ENCODE results near the gene SKAP1.
"Not testable (repeated sequence)": the region's sequence is repeated elsewhere in the genome, so short reads cannot be mapped to it uniquely, and the experiment has no call there.

SKAP1 gene

GRCh38 chr17:48412841-48413240 lies 17.2 kb downstream of the SKAP1 start:
- DNase-seq = no peak

GRCh38 chr17:48410821-48411220 lies 19.2 kb downstream of the SKAP1 start:
- not testable (repeated sequence) for DNase-seq

- no peak for DNase-seq
These were observed 20.4 kb downstream of the SKAP1 start for GRCh38 chr17:48409607-48410006.

- no peak for DNase-seq
These were observed 23.0 kb downstream of the SKAP1 start for GRCh38 chr17:48406936-48407567.

GRCh38 chr17:48394821-48395220 lies 35.2 kb downstream of the SKAP1 start:
- no peak for DNase-seq

GRCh38 chr17:48393283-48393682 lies 36.7 kb downstream of the SKAP1 start:
- no peak for DNase-seq

- DNase-seq = no peak
These were observed 37.2 kb downstream of the SKAP1 start for GRCh38 chr17:48392857-48393256.

GRCh38 chr17:48391444-48391843 lies 38.6 kb downstream of the SKAP1 start:
- DNase-seq = no peak

GRCh38 chr17:48389903-48390302 lies 40.1 kb downstream of the SKAP1 start:
- DNase-seq = no peak

- no peak for DNase-seq
These were observed 40.9 kb downstream of the SKAP1 start for GRCh38 chr17:48388955-48389743.

- DNase-seq = no peak
These were observed 43.2 kb downstream of the SKAP1 start for GRCh38 chr17:48386826-48387225.

- DNase-seq = no peak
These were observed 44.7 kb downstream of the SKAP1 start for GRCh38 chr17:48385319-48385718.

- DNase-seq = no peak
These were observed 45.9 kb downstream of the SKAP1 start for GRCh38 chr17:48384164-48384563.

- DNase-seq = no peak
These were observed 47.0 kb downstream of the SKAP1 start for GRCh38 chr17:48382989-48383388.

GRCh38 chr17:48378708-48379392 lies 51.2 kb downstream of the SKAP1 start:
- no peak for DNase-seq

GRCh38 chr17:48378238-48378637 lies 51.8 kb downstream of the SKAP1 start:
- DNase-seq = no peak

GRCh38 chr17:48376682-48377325 lies 53.2 kb downstream of the SKAP1 start:
- DNase-seq = no peak

GRCh38 chr17:48375356-48375755 lies 54.7 kb downstream of the SKAP1 start:
- DNase-seq = no peak

GRCh38 chr17:48374650-48375230 lies 55.3 kb downstream of the SKAP1 start:
- no peak for DNase-seq

GRCh38 chr17:48373883-48374282 lies 56.1 kb downstream of the SKAP1 start:
- no peak for DNase-seq

GRCh38 chr17:48373130-48373830 lies 56.7 kb downstream of the SKAP1 start:
- DNase-seq = no peak

- DNase-seq = not testable (repeated sequence)
These were observed 61.0 kb downstream of the SKAP1 start for GRCh38 chr17:48368967-48369366.

Data from cerebellar nuclear complex (tissue), 1 donor.